ENCODE results near the gene SERTM1. TPM values are rescaled to one million over a fixed set of nuclear protein-coding genes. Genes with fewer than 3 reads are reported as not detected.

The SERTM1 gene
- total and polyA plus RNA-seq, 2 donors (not counting 3 experiments of a cell fraction or from before 2014, with no cell fraction given), result 0.06 TPM; not detected in 1

DNA sequence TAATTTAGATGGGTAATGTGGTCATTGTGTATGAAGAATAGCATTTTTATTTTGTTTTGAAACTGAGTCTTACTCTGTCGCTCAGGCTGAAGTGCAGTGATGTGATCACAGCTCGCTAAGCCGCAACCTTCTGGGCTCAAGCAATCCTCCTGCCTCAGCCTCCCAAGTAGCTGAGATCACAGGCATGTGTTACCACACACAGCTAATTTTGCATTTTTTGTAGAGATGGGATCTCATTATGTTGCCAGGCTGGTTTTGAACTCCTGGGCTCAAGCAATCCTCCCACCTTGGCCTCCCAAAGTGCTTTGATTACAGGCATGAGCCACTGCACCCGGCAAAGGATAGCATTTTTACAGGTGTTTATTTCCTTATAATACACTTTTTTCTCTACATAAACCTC lies 36.6 kb downstream of the SERTM1 start:
- FAIRE-seq, result no peak
- intact Hi-C loops (cut with micrococcal nuclease) (no loop called here), dilution Hi-C loops (cut with MboI; ENCODE audit: extremely low pct_ligation_motif_present, low sequenced_read_pairs) (no loop called here)
- no peaks in the 10 kb centered on the region for H3K79me2 ChIP-seq (ENCODE audit: control insufficient read depth, insufficient read depth, low read length)
- no peak for DNase-seq (ENCODE audit: low read depth, low spot score)
- no peaks in the 10 kb centered on the region for H3K36me3 ChIP-seq (ENCODE audit: control insufficient read depth in 2 of 2, extremely low read depth in 1 of 2, insufficient read depth in 2 of 2, low read length in 2 of 2)
- POLR2A ChIA-PET, result no interaction called here
- no peak overlapping the region for H3K9ac ChIP-seq (replicated peaks; ENCODE audit: extremely low read depth, insufficient read depth, low read length)
- no TSS peak for BruUV-seq (replicated peaks)
- no peak overlapping the region for H3K4me2 ChIP-seq (ENCODE audit: insufficient read depth, low read length)
- no peaks in the 10 kb centered on the region for H3K9me1 ChIP-seq (replicated peaks; ENCODE audit: control insufficient read depth, extremely low read depth, insufficient read depth, low read length)
- H3K4me3 ChIP-seq (replicated peaks in 1 of 3; ENCODE audit: insufficient read depth in 1 of 3, low read depth in 1 of 3, low read length in 3 of 3), result no peak overlapping the region
- TF ChIP-seq, protein P1, sequence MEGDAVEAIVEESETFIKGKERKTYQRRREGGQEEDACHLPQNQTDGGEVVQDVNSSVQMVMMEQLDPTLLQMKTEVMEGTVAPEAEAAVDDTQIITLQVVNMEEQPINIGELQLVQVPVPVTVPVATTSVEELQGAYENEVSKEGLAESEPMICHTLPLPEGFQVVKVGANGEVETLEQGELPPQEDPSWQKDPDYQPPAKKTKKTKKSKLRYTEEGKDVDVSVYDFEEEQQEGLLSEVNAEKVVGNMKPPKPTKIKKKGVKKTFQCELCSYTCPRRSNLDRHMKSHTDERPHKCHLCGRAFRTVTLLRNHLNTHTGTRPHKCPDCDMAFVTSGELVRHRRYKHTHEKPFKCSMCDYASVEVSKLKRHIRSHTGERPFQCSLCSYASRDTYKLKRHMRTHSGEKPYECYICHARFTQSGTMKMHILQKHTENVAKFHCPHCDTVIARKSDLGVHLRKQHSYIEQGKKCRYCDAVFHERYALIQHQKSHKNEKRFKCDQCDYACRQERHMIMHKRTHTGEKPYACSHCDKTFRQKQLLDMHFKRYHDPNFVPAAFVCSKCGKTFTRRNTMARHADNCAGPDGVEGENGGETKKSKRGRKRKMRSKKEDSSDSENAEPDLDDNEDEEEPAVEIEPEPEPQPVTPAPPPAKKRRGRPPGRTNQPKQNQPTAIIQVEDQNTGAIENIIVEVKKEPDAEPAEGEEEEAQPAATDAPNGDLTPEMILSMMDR (IDR thresholded peaks at IDR 0.05; ENCODE audit: extremely low read depth in 1 of 2, insufficient read depth in 1 of 2, low read depth in 1 of 2, low read length in 2 of 2), result no peak
- TF ChIP-seq MAX (IDR thresholded peaks at IDR 0.05; ENCODE audit: insufficient read depth, insufficient read length), result no peak
- no peak for TF ChIP-seq FOS (IDR thresholded peaks at IDR 0.05; ENCODE audit: borderline replicate concordance, insufficient read depth, low read length)
- TF ChIP-seq EZH2 (IDR thresholded peaks at IDR 0.05; ENCODE audit: borderline replicate concordance, low read depth, low read length, severe bottlenecking), result no peak
- no peak for TF ChIP-seq POLR2AphosphoS5 (IDR thresholded peaks at IDR 0.05; ENCODE audit: insufficient read depth, low read depth, low read length)
- no peak for TF ChIP-seq JUN (IDR thresholded peaks at IDR 0.05; ENCODE audit: borderline replicate concordance, insufficient read depth, insufficient read length, low read depth)
- no peak for TF ChIP-seq GATA2 (IDR thresholded peaks at IDR 0.05; ENCODE audit: insufficient read depth, insufficient read length, low read depth, low read length)
- TF ChIP-seq POLR2A (IDR thresholded peaks at IDR 0.05; ENCODE audit: low read depth, low read length), result no peak
- TF ChIP-seq MYC (IDR thresholded peaks at IDR 0.05; ENCODE audit: low read depth, low read length), result no peak
- H3K9me3 ChIP-seq (replicated peaks; ENCODE audit: control insufficient read depth, insufficient read depth, low read length), result no peaks in the 10 kb centered on the region
- H4K20me1 ChIP-seq (replicated peaks; ENCODE audit: control insufficient read depth, extremely low read depth, insufficient read depth, low read length), result no peaks in the 10 kb centered on the region
- H3K27ac ChIP-seq (ENCODE audit: insufficient read depth, low read depth, low read length), result no peak overlapping the region
- CTCF ChIA-PET, result interaction anchor here (1.7 to 3.5 kb wide), 2 partner anchors 26 to 257 kb away, joined by 3 to 10 read pairs; no protein-coding TSS in a partner anchor
- H3K27me3 ChIP-seq (ENCODE audit: control insufficient read depth in 2 of 2, insufficient read depth in 2 of 2, low read length in 2 of 2), result peaks cover 7 to 12% of the 10 kb centered on the region in 2 experiments
- H2AFZ ChIP-seq (ENCODE audit: low read depth, low read length), result no peak overlapping the region
- no peaks in the 10 kb centered on the region for H3K4me1 ChIP-seq (ENCODE audit: control insufficient read depth, extremely low read depth, insufficient read depth, low read length)

All from endothelial cell of umbilical vein (primary cell).